ENCODE results near the gene SIGLEC14. TPM values are rescaled to one million over a fixed set of nuclear protein-coding genes. Genes with fewer than 3 reads are reported as not detected.

SIGLEC14 gene
- total RNA-seq, 1 experiment from 2014 or later: not detected

- CTCF ChIA-PET: no interaction called here
Measured at GRCh38 chr19:51628153-51628939, 18.3 kb downstream of the SIGLEC14 start.

GRCh38 chr19:51627491-51628138 is 19.0 kb downstream of the SIGLEC14 start:
- DNase-seq: no peak
- no peak overlapping the region for H3K4me3 ChIP-seq
- ChIA-PET CTCF (no interaction called here), POLR2A (ENCODE audit: unreplicated experiment) (no interaction called here)
- H3K27me3 ChIP-seq (ENCODE audit: insufficient read depth, low read depth): peaks cover 67% of the 10 kb centered on the region
- no peak overlapping the region for H3K27ac ChIP-seq
- no peak overlapping the region for H2AFZ ChIP-seq
- BruUV-seq (replicated peaks): no TSS peak
- H3F3A ChIP-seq (ENCODE audit: insufficient read depth, low read depth): no peaks in the 10 kb centered on the region
- intact Hi-C loops (cut with micrococcal nuclease; ENCODE audit: unreplicated experiment): no loop called here
- no peaks in the 10 kb centered on the region for H3K36me3 ChIP-seq (ENCODE audit: low read depth)
- H4K20me1 ChIP-seq (ENCODE audit: insufficient read depth): 0 out of 2 replicates have a peak, but pooled peaks cover 3% of the 10 kb centered on the region
- no peaks in the 10 kb centered on the region for H3K9me2 ChIP-seq (ENCODE audit: insufficient read depth)
- H3K4me2 ChIP-seq: no peak overlapping the region
- H3K4me1 ChIP-seq (replicated peaks; ENCODE audit: insufficient read depth): no peaks in the 10 kb centered on the region
- TF ChIP-seq EZH2 (IDR thresholded peaks at IDR 0.05; ENCODE audit: low read depth) (0 out of 2 replicates have a peak, but pooled peaks have one; percentile 23), CTCF (conservative IDR thresholded peaks at IDR 0.05) (no peak)
- no peaks in the 10 kb centered on the region for H3K79me2 ChIP-seq (ENCODE audit: low read depth)
- peaks cover 2% of the 10 kb centered on the region for H3K9me3 ChIP-seq (ENCODE audit: insufficient read depth, low read depth)

More at GRCh38 chr19:51628153-51628939, 18.3 kb downstream of the SIGLEC14 start:
- H3K36me3 ChIP-seq (ENCODE audit: low read depth): no peaks in the 10 kb centered on the region
- no peak overlapping the region for H3K27ac ChIP-seq
- H3K4me3 ChIP-seq: no peak overlapping the region
- DNase-seq: no peak
- POLR2A ChIA-PET (ENCODE audit: unreplicated experiment): no interaction called here
- no peaks in the 10 kb centered on the region for H3F3A ChIP-seq (ENCODE audit: insufficient read depth, low read depth)
- no peak overlapping the region for H3K4me2 ChIP-seq
- H4K20me1 ChIP-seq (ENCODE audit: insufficient read depth): 0 out of 2 replicates have a peak, but pooled peaks cover 3% of the 10 kb centered on the region
- H3K9me2 ChIP-seq (ENCODE audit: insufficient read depth): no peaks in the 10 kb centered on the region
- H3K79me2 ChIP-seq (ENCODE audit: low read depth): no peaks in the 10 kb centered on the region
- BruUV-seq (replicated peaks): no TSS peak
- H3K4me1 ChIP-seq (replicated peaks; ENCODE audit: insufficient read depth): no peaks in the 10 kb centered on the region
- intact Hi-C loops (cut with micrococcal nuclease; ENCODE audit: unreplicated experiment): no loop called here
- peaks cover 59% of the 10 kb centered on the region for H3K27me3 ChIP-seq (ENCODE audit: insufficient read depth, low read depth)
- no peak for TF ChIP-seq EZH2 (IDR thresholded peaks at IDR 0.05; ENCODE audit: low read depth)
- TF ChIP-seq CTCF (conservative IDR thresholded peaks at IDR 0.05): no peak
- H2AFZ ChIP-seq: no peak overlapping the region
- peaks cover 2% of the 10 kb centered on the region for H3K9me3 ChIP-seq (ENCODE audit: insufficient read depth, low read depth)

GRCh38 chr19:51626675-51627074 is 19.9 kb downstream of the SIGLEC14 start:
- Histone ChIP-seq H2AFZ (no peak overlapping the region), H4K20me1 (ENCODE audit: insufficient read depth) (0 out of 2 replicates have a peak, but pooled peaks cover 3% of the 10 kb centered on the region), H3K4me1 (replicated peaks; ENCODE audit: insufficient read depth) (no peaks in the 10 kb centered on the region), H3F3A (ENCODE audit: insufficient read depth, low read depth) (no peaks in the 10 kb centered on the region), H3K36me3 (ENCODE audit: low read depth) (no peaks in the 10 kb centered on the region), H3K9me3 (ENCODE audit: insufficient read depth, low read depth) (peaks cover 2% of the 10 kb centered on the region), H3K4me2 (no peak overlapping the region), H3K4me3 (no peak overlapping the region), H3K27ac (no peak overlapping the region), H3K79me2 (ENCODE audit: low read depth) (no peaks in the 10 kb centered on the region), H3K27me3 (ENCODE audit: insufficient read depth, low read depth) (peaks cover 76% of the 10 kb centered on the region), H3K9me2 (ENCODE audit: insufficient read depth) (no peaks in the 10 kb centered on the region)
- intact Hi-C loops (cut with micrococcal nuclease; ENCODE audit: unreplicated experiment): no loop called here
- POLR2A ChIA-PET (ENCODE audit: unreplicated experiment): no interaction called here
- CTCF ChIA-PET: no interaction called here
- no peak for TF ChIP-seq CTCF (conservative IDR thresholded peaks at IDR 0.05)
- TF ChIP-seq EZH2 (IDR thresholded peaks at IDR 0.05; ENCODE audit: low read depth): no peak
- DNase-seq: no peak
- no TSS peak for BruUV-seq (replicated peaks)

Data from PC-9 (cell line).